Hepatocyte (in vitro differentiated cells): ENCODE data around the gene AQR.

Experiments
- EZH2 ChIP-seq: fragments of 200-600 bp; sonication (generic); IDR thresholded peaks from 2 replicates; pipeline ENCODE4 v1.6.1; 2016; ENCODE audit warnings: antibody characterized with exemption, mild to moderate bottlenecking, borderline replicate concordance
- EZH2phosphoT487 ChIP-seq: fragments of 200-600 bp; sonication (generic); IDR thresholded peaks from one replicate; pipeline ENCODE4 v1.6.1; 2018; ENCODE audit warnings: antibody characterized with exemption, mild to moderate bottlenecking, low read depth, moderate library complexity; ENCODE audit not compliant: unreplicated experiment, severe bottlenecking
- TF ChIP-seq, protein P1 (sequence below): fragments of 200-600 bp; sonication (generic); IDR thresholded peaks from 2 replicates; pipeline ENCODE4 v1.5.1; 2016; ENCODE audit warnings: antibody characterized with exemption, mild to moderate bottlenecking; ENCODE audit not compliant: poor library complexity

- no peak for TF ChIP-seq EZH2
- TF ChIP-seq EZH2phosphoT487: no peak
- TF ChIP-seq, protein P1, sequence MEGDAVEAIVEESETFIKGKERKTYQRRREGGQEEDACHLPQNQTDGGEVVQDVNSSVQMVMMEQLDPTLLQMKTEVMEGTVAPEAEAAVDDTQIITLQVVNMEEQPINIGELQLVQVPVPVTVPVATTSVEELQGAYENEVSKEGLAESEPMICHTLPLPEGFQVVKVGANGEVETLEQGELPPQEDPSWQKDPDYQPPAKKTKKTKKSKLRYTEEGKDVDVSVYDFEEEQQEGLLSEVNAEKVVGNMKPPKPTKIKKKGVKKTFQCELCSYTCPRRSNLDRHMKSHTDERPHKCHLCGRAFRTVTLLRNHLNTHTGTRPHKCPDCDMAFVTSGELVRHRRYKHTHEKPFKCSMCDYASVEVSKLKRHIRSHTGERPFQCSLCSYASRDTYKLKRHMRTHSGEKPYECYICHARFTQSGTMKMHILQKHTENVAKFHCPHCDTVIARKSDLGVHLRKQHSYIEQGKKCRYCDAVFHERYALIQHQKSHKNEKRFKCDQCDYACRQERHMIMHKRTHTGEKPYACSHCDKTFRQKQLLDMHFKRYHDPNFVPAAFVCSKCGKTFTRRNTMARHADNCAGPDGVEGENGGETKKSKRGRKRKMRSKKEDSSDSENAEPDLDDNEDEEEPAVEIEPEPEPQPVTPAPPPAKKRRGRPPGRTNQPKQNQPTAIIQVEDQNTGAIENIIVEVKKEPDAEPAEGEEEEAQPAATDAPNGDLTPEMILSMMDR: no peak
These were observed 108.3 kb downstream of the AQR start for GRCh38 chr15:34861214-34861613.
